Measurements from ENCODE around the gene MORN4.

DNA sequence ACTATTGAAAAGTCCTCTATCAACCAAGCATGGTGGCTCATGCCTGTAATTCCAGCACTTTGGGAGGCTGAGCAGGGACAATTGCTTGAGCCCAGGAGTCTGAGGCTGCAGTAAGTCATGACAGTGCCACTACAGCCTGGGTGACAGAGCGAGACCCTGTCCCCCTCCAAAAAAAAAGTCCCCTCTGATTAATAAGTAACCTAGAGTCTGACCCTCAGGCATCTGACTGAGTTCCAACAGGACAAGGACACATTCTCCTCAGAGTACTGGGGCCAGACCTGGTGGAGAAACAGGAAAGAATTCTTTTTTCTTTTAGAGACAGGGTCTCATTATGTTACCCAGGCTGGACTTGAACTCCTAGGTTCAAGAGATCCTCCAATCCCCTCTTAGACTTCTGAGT lies 10.0 kb downstream of the MORN4 start:
- TF ChIP-seq KLF8 (tag by site-specific recombination; IDR thresholded peaks at IDR 0.05), result no peak
- no peak for TF ChIP-seq KLF7 (tag by site-specific recombination; IDR thresholded peaks at IDR 0.05; ENCODE audit: borderline replicate concordance)
